GM12874 (cell line): ENCODE results near the gene TCFL5.

Experiments used
- TF ChIP-seq, protein P1 (sequence below): IDR thresholded peaks from 2 replicates; pipeline ENCODE4 v1.5.1; 2011; ENCODE audit warnings: low read depth, mild to moderate bottlenecking, control low read depth, low read length, moderate library complexity; ENCODE audit not compliant: insufficient read depth

The TCFL5 gene

DNA sequence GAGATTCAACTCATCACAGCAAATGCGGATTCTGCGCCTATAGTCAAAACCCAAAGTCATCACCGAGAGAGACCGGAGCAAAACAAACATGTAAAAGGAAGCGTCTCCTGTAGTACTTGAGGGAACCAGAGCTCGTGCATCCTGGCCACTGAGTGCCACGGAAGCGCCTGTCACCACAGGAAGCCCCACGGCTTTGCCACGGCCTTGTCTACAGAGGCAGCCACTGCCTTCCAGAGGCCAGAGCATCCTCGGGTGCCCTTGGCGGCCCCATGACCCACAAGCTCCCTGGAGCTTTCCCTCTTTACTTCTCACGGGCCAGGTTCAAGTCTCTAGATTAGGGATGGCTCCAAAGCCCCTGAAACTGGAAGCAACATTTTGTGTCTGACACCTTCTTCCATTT lies 7.5 kb downstream of the TCFL5 start:
- TF ChIP-seq, protein P1, sequence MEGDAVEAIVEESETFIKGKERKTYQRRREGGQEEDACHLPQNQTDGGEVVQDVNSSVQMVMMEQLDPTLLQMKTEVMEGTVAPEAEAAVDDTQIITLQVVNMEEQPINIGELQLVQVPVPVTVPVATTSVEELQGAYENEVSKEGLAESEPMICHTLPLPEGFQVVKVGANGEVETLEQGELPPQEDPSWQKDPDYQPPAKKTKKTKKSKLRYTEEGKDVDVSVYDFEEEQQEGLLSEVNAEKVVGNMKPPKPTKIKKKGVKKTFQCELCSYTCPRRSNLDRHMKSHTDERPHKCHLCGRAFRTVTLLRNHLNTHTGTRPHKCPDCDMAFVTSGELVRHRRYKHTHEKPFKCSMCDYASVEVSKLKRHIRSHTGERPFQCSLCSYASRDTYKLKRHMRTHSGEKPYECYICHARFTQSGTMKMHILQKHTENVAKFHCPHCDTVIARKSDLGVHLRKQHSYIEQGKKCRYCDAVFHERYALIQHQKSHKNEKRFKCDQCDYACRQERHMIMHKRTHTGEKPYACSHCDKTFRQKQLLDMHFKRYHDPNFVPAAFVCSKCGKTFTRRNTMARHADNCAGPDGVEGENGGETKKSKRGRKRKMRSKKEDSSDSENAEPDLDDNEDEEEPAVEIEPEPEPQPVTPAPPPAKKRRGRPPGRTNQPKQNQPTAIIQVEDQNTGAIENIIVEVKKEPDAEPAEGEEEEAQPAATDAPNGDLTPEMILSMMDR = no peak

GRCh38 chr20:62852841-62853240 lies 8.8 kb downstream of the TCFL5 start:
- TF ChIP-seq, protein P1 = no peak

DNA sequence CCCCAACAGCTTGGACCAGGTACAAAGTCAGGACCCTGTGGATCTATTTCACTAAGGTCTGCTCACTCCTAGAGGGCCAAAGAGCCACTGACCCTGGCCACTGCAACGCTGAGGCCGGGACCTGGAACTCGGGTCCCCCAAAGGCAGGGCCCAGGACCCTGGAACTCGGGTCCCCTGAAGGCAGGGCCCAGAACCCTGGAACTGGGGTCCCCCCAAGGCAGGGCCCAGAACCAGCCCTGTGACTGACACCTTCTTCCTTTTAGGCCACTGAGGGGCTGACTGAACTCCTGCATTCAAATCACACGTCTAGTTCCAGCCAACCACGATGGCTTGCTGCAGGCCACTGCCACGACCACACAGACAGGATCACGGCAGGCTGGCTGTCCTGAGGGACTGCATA lies 9.4 kb downstream of the TCFL5 start:
- TF ChIP-seq, protein P1 = no peak

DNA sequence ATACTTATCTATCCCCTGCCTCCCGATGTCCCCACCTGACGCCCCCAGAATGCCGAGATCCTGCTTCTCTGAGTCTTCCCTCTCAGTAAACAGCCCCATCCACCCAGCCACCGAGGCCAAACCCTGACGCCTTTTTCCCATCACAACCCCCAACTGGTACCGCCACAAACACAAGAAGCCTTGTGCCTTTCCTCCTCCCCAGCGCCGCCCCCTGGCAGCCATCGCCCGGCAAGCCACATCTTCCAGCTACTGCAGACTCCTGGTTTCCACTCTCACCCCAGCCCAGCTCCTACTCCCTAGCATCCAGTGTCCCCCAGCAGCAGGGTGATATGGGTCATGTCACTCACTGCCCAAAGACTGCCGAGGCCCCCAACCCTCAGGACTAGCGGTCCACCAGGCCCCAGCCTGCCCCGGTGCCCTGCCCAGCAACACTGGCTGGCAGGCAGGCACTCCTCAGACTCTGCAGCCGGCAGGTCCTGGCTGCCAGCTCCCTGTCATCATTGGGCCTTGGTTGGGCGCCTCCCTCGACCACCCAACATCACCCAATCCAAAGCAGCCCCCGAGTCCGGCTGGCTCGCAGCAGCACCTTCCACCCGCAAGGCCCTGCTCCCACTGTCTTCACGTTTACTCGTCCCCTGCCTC lies 11.2 kb downstream of the TCFL5 start:
- TF ChIP-seq, protein P1 = no peak

GRCh38 chr20:62849431-62849830 lies 12.2 kb downstream of the TCFL5 start:
- TF ChIP-seq, protein P1 = no peak

DNA sequence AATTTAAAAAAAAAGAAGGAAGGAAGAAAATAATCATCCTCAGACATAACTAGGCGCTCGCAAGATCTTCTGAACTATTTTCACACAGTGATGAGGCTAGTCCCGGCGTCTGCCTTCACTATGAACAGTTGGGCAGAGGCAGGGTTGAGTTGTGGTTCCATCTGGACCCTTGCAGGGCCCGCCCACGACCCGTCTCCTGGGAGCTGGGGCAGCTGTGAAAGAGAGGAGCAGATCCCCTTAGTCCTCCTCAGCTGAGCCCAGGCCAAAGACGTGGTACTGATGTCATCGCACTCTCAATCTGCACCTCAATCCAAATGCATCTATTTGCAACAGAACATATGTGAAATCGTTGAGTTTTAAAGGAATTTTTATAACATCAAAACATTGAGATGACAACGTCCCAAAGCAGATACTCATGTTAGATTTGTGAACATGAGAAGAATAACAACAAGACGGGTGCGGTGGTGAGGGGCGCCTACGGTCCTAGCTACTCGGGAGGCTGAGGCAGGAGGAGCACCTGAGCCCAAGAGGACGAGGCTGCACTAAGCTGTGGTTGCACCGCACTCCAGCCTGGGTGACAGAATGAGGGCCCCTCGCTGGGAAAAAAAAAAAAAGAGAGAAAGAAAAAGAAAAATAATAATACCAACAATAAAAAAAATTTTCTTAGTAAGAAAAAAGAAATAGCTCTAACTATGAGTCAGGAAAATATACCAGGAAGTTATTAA lies 15.3 kb downstream of the TCFL5 start:
- TF ChIP-seq, protein P1 = no peak

DNA sequence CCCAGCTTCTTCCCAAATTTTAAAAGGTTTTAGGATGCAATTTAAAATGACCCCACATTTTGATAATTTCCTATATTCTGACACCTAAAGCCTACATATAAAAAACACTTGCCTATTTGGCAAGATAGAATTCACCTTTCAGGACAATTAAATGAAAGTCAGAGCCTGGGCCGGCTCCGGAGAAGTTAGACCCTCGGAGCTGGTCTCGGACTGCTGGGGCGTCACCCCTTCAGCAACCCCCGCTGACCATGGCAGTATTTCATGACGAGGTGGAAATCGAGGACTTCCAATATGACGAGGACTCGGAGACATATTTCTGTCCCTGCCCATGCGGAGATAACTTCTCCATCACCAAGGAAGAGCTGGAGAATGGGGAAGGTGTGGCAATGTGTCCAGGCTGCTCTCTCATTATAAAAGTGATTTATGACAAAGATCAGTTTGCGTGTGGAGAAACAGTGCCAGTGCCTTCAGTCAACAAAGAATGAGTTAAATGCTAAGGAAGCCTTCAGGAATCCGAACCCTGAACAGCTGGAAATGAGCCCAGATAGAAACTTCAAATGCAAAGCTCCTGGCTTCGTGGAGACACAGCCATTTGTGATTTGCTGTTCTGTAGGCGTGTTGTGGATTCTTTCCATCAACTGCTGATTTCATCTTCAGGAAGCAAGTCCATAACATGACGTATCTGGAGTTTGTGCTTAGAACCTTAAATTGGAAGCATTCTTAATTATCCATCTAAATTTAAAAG lies 16.0 kb downstream of the TCFL5 start:
- TF ChIP-seq, protein P1 = no peak
